ENCODE results near the gene ARSA.
"Not testable (repeated sequence)": the region's sequence is repeated elsewhere in the genome, so short reads cannot be mapped to it uniquely, and the experiment has no call there.

Gene ARSA

GRCh38 chr22:50621356-50621880 lies 6.5 kb downstream of the ARSA start:
- no peak overlapping the region for H2AFZ ChIP-seq (ENCODE audit: low read length, unreplicated experiment)
- H3K36me3 ChIP-seq (ENCODE audit: insufficient read depth, low read length), result no peaks in the 10 kb centered on the region
- H3K27me3 ChIP-seq (ENCODE audit: insufficient read depth, low read length), result no peaks in the 10 kb centered on the region
- peak overlapping the region; percentile 65 for H3K4me3 ChIP-seq (ENCODE audit: low read depth, low read length)
- H3K27ac ChIP-seq (ENCODE audit: low read depth, low read length), result no peak overlapping the region
- H3K4me1 ChIP-seq (ENCODE audit: control insufficient read depth, insufficient read depth, low read length, unreplicated experiment), result peaks cover 14% of the 10 kb centered on the region
- H3K79me2 ChIP-seq (ENCODE audit: control insufficient read depth, insufficient read depth, low read length, unreplicated experiment), result no peaks in the 10 kb centered on the region

- no peak overlapping the region for H3K27ac ChIP-seq (ENCODE audit: low read depth, low read length)
- H3K36me3 ChIP-seq (ENCODE audit: insufficient read depth, low read length), result no peaks in the 10 kb centered on the region
- no peaks in the 10 kb centered on the region for H3K27me3 ChIP-seq (ENCODE audit: insufficient read depth, low read length)
- peaks cover 14% of the 10 kb centered on the region for H3K4me1 ChIP-seq (ENCODE audit: control insufficient read depth, insufficient read depth, low read length, unreplicated experiment)
- no peak overlapping the region for H2AFZ ChIP-seq (ENCODE audit: low read length, unreplicated experiment)
- H3K4me3 ChIP-seq (ENCODE audit: low read depth, low read length), result peak overlapping the region; percentile 65
- H3K79me2 ChIP-seq (ENCODE audit: control insufficient read depth, insufficient read depth, low read length, unreplicated experiment), result no peaks in the 10 kb centered on the region
These were observed 7.2 kb downstream of the ARSA start for GRCh38 chr22:50620593-50621355.

- H3K4me3 ChIP-seq (ENCODE audit: low read depth, low read length); H3K4me1 ChIP-seq (ENCODE audit: control insufficient read depth, insufficient read depth, low read length, unreplicated experiment); H3K27me3 ChIP-seq (ENCODE audit: insufficient read depth, low read length); H2AFZ ChIP-seq (ENCODE audit: low read length, unreplicated experiment); H3K79me2 ChIP-seq (ENCODE audit: control insufficient read depth, insufficient read depth, low read length, unreplicated experiment); H3K27ac ChIP-seq (ENCODE audit: low read depth, low read length); H3K36me3 ChIP-seq (ENCODE audit: insufficient read depth, low read length): not testable (repeated sequence)
These were observed 13.7 kb downstream of the ARSA start for GRCh38 chr22:50614296-50614695.

GRCh38 chr22:50613291-50613981 lies 14.5 kb downstream of the ARSA start:
- H3K36me3 ChIP-seq (ENCODE audit: insufficient read depth, low read length), result no peaks in the 10 kb centered on the region
- H3K27ac ChIP-seq (ENCODE audit: low read depth, low read length), result no peak overlapping the region
- H3K79me2 ChIP-seq (ENCODE audit: control insufficient read depth, insufficient read depth, low read length, unreplicated experiment), result no peaks in the 10 kb centered on the region
- H3K27me3 ChIP-seq (ENCODE audit: insufficient read depth, low read length), result no peaks in the 10 kb centered on the region
- H3K4me1 ChIP-seq (ENCODE audit: control insufficient read depth, insufficient read depth, low read length, unreplicated experiment), result no peaks in the 10 kb centered on the region
- H3K4me3 ChIP-seq (ENCODE audit: low read depth, low read length), result no peak overlapping the region
- H2AFZ ChIP-seq (ENCODE audit: low read length, unreplicated experiment), result no peak overlapping the region

- Histone ChIP-seq H2AFZ (ENCODE audit: low read length, unreplicated experiment) (no peak overlapping the region), H3K4me3 (ENCODE audit: low read depth, low read length) (no peak overlapping the region), H3K27me3 (ENCODE audit: insufficient read depth, low read length) (no peaks in the 10 kb centered on the region), H3K4me1 (ENCODE audit: control insufficient read depth, insufficient read depth, low read length, unreplicated experiment) (no peaks in the 10 kb centered on the region), H3K36me3 (ENCODE audit: insufficient read depth, low read length) (no peaks in the 10 kb centered on the region), H3K27ac (ENCODE audit: low read depth, low read length) (no peak overlapping the region), H3K79me2 (ENCODE audit: control insufficient read depth, insufficient read depth, low read length, unreplicated experiment) (no peaks in the 10 kb centered on the region)
These were observed 15.3 kb downstream of the ARSA start for GRCh38 chr22:50612528-50613221.

- Histone ChIP-seq H3K27me3 (ENCODE audit: insufficient read depth, low read length) (no peaks in the 10 kb centered on the region), H3K4me3 (ENCODE audit: low read depth, low read length) (no peak overlapping the region), H3K27ac (ENCODE audit: low read depth, low read length) (no peak overlapping the region), H2AFZ (ENCODE audit: low read length, unreplicated experiment) (no peak overlapping the region), H3K4me1 (ENCODE audit: control insufficient read depth, insufficient read depth, low read length, unreplicated experiment) (no peaks in the 10 kb centered on the region), H3K79me2 (ENCODE audit: control insufficient read depth, insufficient read depth, low read length, unreplicated experiment) (no peaks in the 10 kb centered on the region), H3K36me3 (ENCODE audit: insufficient read depth, low read length) (no peaks in the 10 kb centered on the region)
These were observed 15.8 kb downstream of the ARSA start for GRCh38 chr22:50612168-50612527.

GRCh38 chr22:50611341-50612060 lies 16.5 kb downstream of the ARSA start:
- Histone ChIP-seq H3K4me1 (ENCODE audit: control insufficient read depth, insufficient read depth, low read length, unreplicated experiment) (no peaks in the 10 kb centered on the region), H3K36me3 (ENCODE audit: insufficient read depth, low read length) (no peaks in the 10 kb centered on the region), H3K79me2 (ENCODE audit: control insufficient read depth, insufficient read depth, low read length, unreplicated experiment) (no peaks in the 10 kb centered on the region), H3K27ac (ENCODE audit: low read depth, low read length) (no peak overlapping the region), H3K4me3 (ENCODE audit: low read depth, low read length) (no peak overlapping the region), H2AFZ (ENCODE audit: low read length, unreplicated experiment) (no peak overlapping the region), H3K27me3 (ENCODE audit: insufficient read depth, low read length) (no peaks in the 10 kb centered on the region)

- no peaks in the 10 kb centered on the region for H3K27me3 ChIP-seq (ENCODE audit: insufficient read depth, low read length)
- no peaks in the 10 kb centered on the region for H3K79me2 ChIP-seq (ENCODE audit: control insufficient read depth, insufficient read depth, low read length, unreplicated experiment)
- no peaks in the 10 kb centered on the region for H3K36me3 ChIP-seq (ENCODE audit: insufficient read depth, low read length)
- no peak overlapping the region for H2AFZ ChIP-seq (ENCODE audit: low read length, unreplicated experiment)
- H3K4me3 ChIP-seq (ENCODE audit: low read depth, low read length), result no peak overlapping the region
- no peak overlapping the region for H3K27ac ChIP-seq (ENCODE audit: low read depth, low read length)
- H3K4me1 ChIP-seq (ENCODE audit: control insufficient read depth, insufficient read depth, low read length, unreplicated experiment), result no peaks in the 10 kb centered on the region
These were observed 17.4 kb downstream of the ARSA start for GRCh38 chr22:50610581-50610980.

- Histone ChIP-seq H3K36me3 (ENCODE audit: insufficient read depth, low read length) (no peaks in the 10 kb centered on the region), H3K79me2 (ENCODE audit: control insufficient read depth, insufficient read depth, low read length, unreplicated experiment) (no peaks in the 10 kb centered on the region), H3K27ac (ENCODE audit: low read depth, low read length) (no peak overlapping the region), H3K4me1 (ENCODE audit: control insufficient read depth, insufficient read depth, low read length, unreplicated experiment) (no peaks in the 10 kb centered on the region), H3K27me3 (ENCODE audit: insufficient read depth, low read length) (no peaks in the 10 kb centered on the region), H3K4me3 (ENCODE audit: low read depth, low read length) (no peak overlapping the region), H2AFZ (ENCODE audit: low read length, unreplicated experiment) (no peak overlapping the region)
These were observed 17.9 kb downstream of the ARSA start for GRCh38 chr22:50610041-50610451.

- H3K79me2 ChIP-seq (ENCODE audit: control insufficient read depth, insufficient read depth, low read length, unreplicated experiment), result no peaks in the 10 kb centered on the region
- H2AFZ ChIP-seq (ENCODE audit: low read length, unreplicated experiment), result no peak overlapping the region
- no peaks in the 10 kb centered on the region for H3K36me3 ChIP-seq (ENCODE audit: insufficient read depth, low read length)
- no peaks in the 10 kb centered on the region for H3K27me3 ChIP-seq (ENCODE audit: insufficient read depth, low read length)
- H3K4me1 ChIP-seq (ENCODE audit: control insufficient read depth, insufficient read depth, low read length, unreplicated experiment), result no peaks in the 10 kb centered on the region
- no peak overlapping the region for H3K27ac ChIP-seq (ENCODE audit: low read depth, low read length)
- no peak overlapping the region for H3K4me3 ChIP-seq (ENCODE audit: low read depth, low read length)
These were observed 18.4 kb downstream of the ARSA start for GRCh38 chr22:50609599-50609998.

All from ACC112 (cell line).